Lung (tissue), 12 donors: ENCODE measurements around the gene MECP2. TPM values are rescaled to one million over a fixed set of nuclear protein-coding genes. Genes with fewer than 3 reads are reported as not detected.

ENCODE experiments used
- ATAC-seq: fragments of 200-7000 bp; cut with Tn5 transposase; one replicate; pipeline ENCODE4 v1.9.1; 2020; ENCODE audit warnings: moderate number of reproducible peaks; ENCODE audit not compliant: insufficient read depth, low FRiP score
- DNase-seq, 3 donors: peaks; one replicate each; pipeline ENCODE4 v3.0.0-alpha.2; 2013 to 2017
- H3K27ac ChIP-seq, 2 donors: one replicate each; pipeline ENCODE4 v1.5.1; 2013; ENCODE audit warnings: mild to moderate bottlenecking in 2 of 2, moderate library complexity in 2 of 2, control low read depth in 1 of 2, inconsistent platforms in 1 of 2, low read depth in 1 of 2, low read length in 1 of 2
- H3K27me3 ChIP-seq, 3 donors: one replicate each; pipeline ENCODE4 v1.5.1; 2013; ENCODE audit warnings: low read length in 2 of 3; ENCODE audit not compliant: control insufficient read depth in 3 of 3, insufficient read depth in 3 of 3
- H3K36me3 ChIP-seq, 4 donors: one replicate each; pipeline ENCODE4 v1.5.1; 2013; ENCODE audit warnings: low read length in 4 of 4, mild to moderate bottlenecking in 1 of 4, moderate library complexity in 1 of 4; ENCODE audit not compliant: control insufficient read depth in 4 of 4, insufficient read depth in 4 of 4
- H3K4me1 ChIP-seq, 5 donors: one replicate each; pipeline ENCODE4 v1.5.1; 2013; ENCODE audit warnings: low read length in 5 of 5, mild to moderate bottlenecking in 2 of 5, moderate library complexity in 1 of 5; ENCODE audit not compliant: control insufficient read depth in 5 of 5, insufficient read depth in 5 of 5
- H3K4me3 ChIP-seq: one replicate; pipeline ENCODE4 v1.5.1; 2013; ENCODE audit warnings: mild to moderate bottlenecking, control low read depth, moderate library complexity
- H3K9ac ChIP-seq, 2 donors: one replicate each; pipeline ENCODE4 v1.5.1; 2013; ENCODE audit warnings: low read length in 2 of 2, control low read depth in 1 of 2; ENCODE audit not compliant: insufficient read depth in 1 of 2
- H3K9me3 ChIP-seq, 4 donors: one replicate each; pipeline ENCODE4 v1.5.1; 2013; ENCODE audit warnings: low read length in 3 of 4, mild to moderate bottlenecking in 1 of 4, moderate library complexity in 1 of 4; ENCODE audit not compliant: control insufficient read depth in 4 of 4, insufficient read depth in 3 of 4
- CTCF ChIP-seq: IDR thresholded peaks from 2 replicates; pipeline ENCODE4 v1.5.1; 2012; ENCODE audit warnings: mild to moderate bottlenecking; ENCODE audit errors: control extremely low read depth, extremely low read depth
- WGBS, 2 donors: extraction: QIAGEN DNeasy Blood & Tissue Kit; methylation state at CpG; one replicate each; pipeline ENCODE4 v1.1.7; 2013; 5-methylcytosine and 5-hydroxymethylcytosine counted together
- polyA plus RNA-seq, 2 donors: library from polyadenylated mRNA; stranded (reverse); fragments of 200-250 nt; gene quantifications; one replicate each; pipeline ENCODE4 v1.2.1, GENCODE V29; 2013
- total RNA-seq, 2 donors: library from RNA; depleted of rRNA in 1 of 2; stranded (reverse); fragments of >200 nt in 1 of 2; gene quantifications; one replicate each; pipeline ENCODE4 v1.2.1, GENCODE V29; 2014 to 2021
- donor health status: control.
- donor health status: control.
- donor health status: Bipolar disorder and iron deficiency.
- donor health status: healthy.
- donor health status: DM: yes; HTN: yes; CAD: no.

MECP2 gene
- total and polyA plus RNA-seq, 4 donors = 20.4 to 62.9 (median 38.9) TPM

DNA sequence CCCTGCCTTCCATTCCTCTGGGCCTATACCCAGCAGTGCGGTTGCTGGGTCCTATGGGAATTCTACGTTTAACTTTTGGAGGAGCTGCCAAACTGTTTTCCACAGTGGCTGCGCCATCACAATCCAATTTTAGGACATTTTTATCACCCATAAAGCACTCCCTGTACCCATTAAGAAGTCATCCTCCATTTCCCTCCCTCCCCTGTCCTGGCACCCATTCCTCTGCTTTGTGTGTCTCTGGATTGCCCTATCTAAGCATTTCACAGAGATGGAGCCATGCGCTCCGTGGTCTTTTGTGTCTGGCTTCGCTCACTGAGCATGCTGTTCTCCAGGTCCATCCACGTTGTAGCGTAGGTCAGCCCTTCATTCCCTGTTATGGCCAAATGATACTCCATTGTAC, 44.9 kb upstream of the MECP2 start:
- DNase-seq (no peak), ATAC-seq (no peak)
- no peak for TF ChIP-seq CTCF
- H3K9me3 ChIP-seq = peaks cover 0 to 5% (median 0%) of the 10 kb centered on the region in 4 donors
- H3K36me3 ChIP-seq = no peaks in the 10 kb centered on the region
- H3K4me1 ChIP-seq = no peaks in the 10 kb centered on the region
- H3K9ac ChIP-seq = no peak overlapping the region
- 94 to 98% methylated on average over 8 of the region's 8 CpGs for WGBS, 2 donors
- no peak overlapping the region for H3K4me3 ChIP-seq
- no peak overlapping the region for H3K27ac ChIP-seq
- peaks cover 0 to 5% (median 0%) of the 10 kb centered on the region in 3 donors for H3K27me3 ChIP-seq

GRCh38 chrX:154140742-154141141, 43.2 kb upstream of the MECP2 start:
- no peaks in the 10 kb centered on the region for H3K36me3 ChIP-seq
- no peak overlapping the region for H3K27ac ChIP-seq
- H3K4me1 ChIP-seq = no peaks in the 10 kb centered on the region
- H3K9ac ChIP-seq = no peak overlapping the region
- ATAC-seq (no peak), DNase-seq (no peak)
- peaks cover 0 to 9% (median 0%) of the 10 kb centered on the region in 4 donors for H3K9me3 ChIP-seq
- no peak overlapping the region for H3K4me3 ChIP-seq
- TF ChIP-seq CTCF = no peak
- 81 to 91% methylated on average over 9 to 10 of the region's 10 CpGs for WGBS, 2 donors
- peaks cover 0 to 6% (median 2%) of the 10 kb centered on the region in 3 donors for H3K27me3 ChIP-seq

GRCh38 chrX:154140206-154140605, 42.7 kb upstream of the MECP2 start:
- 89 to 98% methylated on average over 8 to 12 of the region's 12 CpGs for WGBS, 2 donors
- H3K9ac ChIP-seq = no peak overlapping the region
- H3K27me3 ChIP-seq = peaks cover 0 to 8% (median 5%) of the 10 kb centered on the region in 3 donors
- H3K36me3 ChIP-seq = no peaks in the 10 kb centered on the region
- H3K4me3 ChIP-seq = no peak overlapping the region
- no peak for ATAC-seq
- no peak for TF ChIP-seq CTCF
- peaks cover 0 to 9% (median 0%) of the 10 kb centered on the region in 4 donors for H3K9me3 ChIP-seq
- no peak overlapping the region for H3K27ac ChIP-seq
- no peak for DNase-seq
- peaks cover 0 to 2% (median 0%) of the 10 kb centered on the region in 5 donors for H3K4me1 ChIP-seq

GRCh38 chrX:154138857-154139256, 41.3 kb upstream of the MECP2 start:
- 58 to 77% methylated on average over 10 of the region's 10 CpGs for WGBS, 2 donors
- Histone ChIP-seq H3K36me3 (no peaks in the 10 kb centered on the region), H3K9me3 (peaks cover 0 to 9% (median 0%) of the 10 kb centered on the region in 4 donors), H3K27me3 (peaks cover 0 to 8% (median 5%) of the 10 kb centered on the region in 3 donors), H3K9ac (no peak overlapping the region), H3K4me1 (peaks cover 0 to 2% (median 0%) of the 10 kb centered on the region in 5 donors), H3K4me3 (no peak overlapping the region), H3K27ac (no peak overlapping the region)
- DNase-seq = no peak
- TF ChIP-seq CTCF = no peak
- ATAC-seq = no peak
